H1 (cell line): ENCODE results near the gene DYNLT2. TPM values are rescaled to one million over a fixed set of nuclear protein-coding genes. Genes with fewer than 3 reads are reported as not detected.

Experiments
- CTCF ChIA-PET: fragments of 300-600 bp; sonication (Branson Sonifier 250); formaldehyde crosslinking; loops from one replicate; lab custom pipeline; 2021; ENCODE audit not compliant: partially characterized antibody; lab: Charles Lee
- POLR2A ChIA-PET: fragments of 300-600 bp; sonication (Branson Sonifier 250); formaldehyde crosslinking; loops from one replicate; lab custom pipeline; 2021; ENCODE audit warnings: inconsistent platforms; ENCODE audit not compliant: partially characterized antibody; lab: Charles Lee
- DNase-seq, 2 experiments: peaks; one replicate each; pipeline versions ENCODE4 v3.0.0 to v3.0.0-alpha.2; 2010 to 2022; ENCODE audit warnings: low spot score in 2 of 2, low read depth in 1 of 2, mixed read lengths in 1 of 2
- FAIRE-seq: peaks from 2 replicates; lab custom pipeline; 2011; peaks lifted over from hg19 to GRCh38; lab: Jason Lieb, UNC
- H2AFZ ChIP-seq: 2 replicates; pipeline ENCODE4 v1.8.1; 2012; ENCODE audit warnings: low read length, inconsistent platforms
- H2AK5ac ChIP-seq: 2 replicates; pipeline ENCODE4 v1.6.1; 2013; ENCODE audit warnings: low read depth, low read length
- H2BK120ac ChIP-seq: replicated peaks from 2 replicates; pipeline ENCODE3; 2013; ENCODE audit warnings: low read depth, low read length, inconsistent platforms
- H2BK12ac ChIP-seq: 2 replicates; pipeline ENCODE4 v1.6.1; 2013; ENCODE audit warnings: low read depth, low read length
- H2BK15ac ChIP-seq: 2 replicates; pipeline ENCODE4 v1.6.1; 2013; ENCODE audit warnings: low read length
- H2BK20ac ChIP-seq: 2 replicates; pipeline ENCODE4 v1.6.1; 2013; ENCODE audit warnings: low read length
- H2BK5ac ChIP-seq: 2 replicates; pipeline ENCODE4 v1.6.1; 2013; ENCODE audit warnings: low read depth, low read length
- H3K14ac ChIP-seq: 2 replicates; pipeline ENCODE4 v1.6.1; 2013; ENCODE audit warnings: inconsistent platforms; ENCODE audit not compliant: insufficient read length
- H3K18ac ChIP-seq: 2 replicates; pipeline ENCODE4 v1.6.1; 2013; ENCODE audit warnings: low read length; ENCODE audit errors: extremely low read depth
- H3K23ac ChIP-seq: 2 replicates; pipeline ENCODE4 v1.6.1; 2013; ENCODE audit warnings: inconsistent platforms; ENCODE audit not compliant: insufficient read length
- H3K23me2 ChIP-seq: 2 replicates; pipeline ENCODE4 v1.6.1; 2013; ENCODE audit warnings: low read depth, low read length
- H3K27ac ChIP-seq: 2 replicates; pipeline ENCODE4 v1.6.1; 2011; ENCODE audit warnings: low read depth, low read length, inconsistent platforms
- H3K27me3 ChIP-seq, 4 experiments: replicated peaks in 1 of 4; 1 replicate in 1 of 4; 2 replicates in 3 of 4; pipeline versions ENCODE4 v1.6.1 to v1.8.1; 2011 to 2013; ENCODE audit warnings: low read length in 3 of 4, mild to moderate bottlenecking in 3 of 4, inconsistent platforms in 2 of 4, mixed read lengths in 2 of 4, moderate library complexity in 1 of 4; ENCODE audit not compliant: control insufficient read depth in 3 of 4, insufficient read depth in 3 of 4; ENCODE audit errors: extremely low read depth in 1 of 4
- H3K36me3 ChIP-seq, 4 experiments: 2 replicates each; pipeline versions ENCODE4 v1.6.1 to v1.8.1; 2011 to 2013; ENCODE audit warnings: mild to moderate bottlenecking in 4 of 4, low read length in 3 of 4, moderate library complexity in 2 of 4, control low read depth in 1 of 4, inconsistent platforms in 1 of 4; ENCODE audit not compliant: insufficient read depth in 4 of 4, control insufficient read depth in 2 of 4
- H3K4ac ChIP-seq: replicated peaks from 2 replicates; pipeline ENCODE3; 2013; ENCODE audit warnings: low read length, low read depth, mixed read lengths, inconsistent platforms; ENCODE audit not compliant: insufficient read length
- H3K4me1 ChIP-seq, 4 experiments: replicated peaks in 1 of 4; 1 replicate in 1 of 4; 2 replicates in 3 of 4; pipeline versions ENCODE4 v1.6.1 to v1.8.1; 2011 to 2013; ENCODE audit warnings: low read length in 3 of 4, inconsistent platforms in 2 of 4, mixed read lengths in 1 of 4; ENCODE audit not compliant: insufficient read depth in 4 of 4, control insufficient read depth in 3 of 4
- H3K4me2 ChIP-seq, 2 experiments: 2 replicates each; pipeline versions ENCODE4 v1.6.1 to v1.8.1; 2011 to 2013; ENCODE audit warnings: low read depth in 2 of 2, low read length in 2 of 2, control low read depth in 1 of 2, inconsistent platforms in 1 of 2, mild to moderate bottlenecking in 1 of 2; ENCODE audit not compliant: insufficient read depth in 1 of 2
- H3K4me3 ChIP-seq, 4 experiments: fragments of 200-600, 300-600 bp in 1 of 4; sonication (generic), shearing (Covaris generic), sonication (Bioruptor Twin) in 1 of 4; 2 replicates each; pipeline versions ENCODE4 v1.5.1 to v1.8.1; 2011 to 2016; ENCODE audit warnings: low read length in 4 of 4, low read depth in 3 of 4, control low read depth in 2 of 4, inconsistent platforms in 2 of 4, mild to moderate bottlenecking in 2 of 4, mixed read lengths in 1 of 4, moderate library complexity in 1 of 4; ENCODE audit not compliant: insufficient read depth in 2 of 4; ENCODE audit errors: extremely low read depth in 1 of 4
- H3K56ac ChIP-seq: replicated peaks from 2 replicates; pipeline ENCODE3; 2013; ENCODE audit warnings: low read depth, mild to moderate bottlenecking, mixed read lengths, low read length, inconsistent platforms; ENCODE audit not compliant: insufficient read length
- H3K79me1 ChIP-seq: 2 replicates; pipeline ENCODE4 v1.6.1; 2013; ENCODE audit warnings: low read depth, low read length, control low read depth
- H3K79me2 ChIP-seq, 2 experiments: 2 replicates each; pipeline versions ENCODE4 v1.6.1 to v1.8.1; 2012 to 2013; ENCODE audit warnings: low read length in 2 of 2, mild to moderate bottlenecking in 2 of 2, inconsistent platforms in 1 of 2; ENCODE audit not compliant: insufficient read depth in 2 of 2, control insufficient read depth in 1 of 2
- H3K9ac ChIP-seq, 4 experiments: replicated peaks in 1 of 4; 1 replicate in 1 of 4; 2 replicates in 3 of 4; pipeline versions ENCODE4 v1.6.1 to v1.8.1; 2011 to 2013; ENCODE audit warnings: low read depth in 3 of 4, low read length in 3 of 4, control low read depth in 2 of 4, mild to moderate bottlenecking in 2 of 4, moderate library complexity in 2 of 4, inconsistent platforms in 1 of 4; ENCODE audit errors: extremely low read depth in 1 of 4
- H3K9me3 ChIP-seq, 2 experiments: 2 replicates each; pipeline versions ENCODE4 v1.6.1 to v1.8.1; 2012 to 2013; ENCODE audit warnings: mild to moderate bottlenecking in 2 of 2, moderate library complexity in 2 of 2, control low read depth in 1 of 2, inconsistent platforms in 1 of 2, low read depth in 1 of 2, low read length in 1 of 2, mixed read lengths in 1 of 2; ENCODE audit not compliant: insufficient read depth in 2 of 2
- H4K20me1 ChIP-seq, 2 experiments: replicated peaks in 1 of 2; 2 replicates each; pipeline versions ENCODE3 to v1.8.1; 2011 to 2013; ENCODE audit warnings: inconsistent platforms in 2 of 2, low read length in 2 of 2, mild to moderate bottlenecking in 1 of 2; ENCODE audit not compliant: insufficient read depth in 2 of 2, control insufficient read depth in 1 of 2
- H4K5ac ChIP-seq: 2 replicates; pipeline ENCODE4 v1.6.1; 2013; ENCODE audit warnings: low read length, low read depth, mixed read lengths, inconsistent platforms; ENCODE audit not compliant: insufficient read length
- H4K8ac ChIP-seq: 2 replicates; pipeline ENCODE4 v1.8.0; 2013; ENCODE audit warnings: mild to moderate bottlenecking, moderate library complexity, low read length, inconsistent platforms; ENCODE audit not compliant: insufficient read depth; ENCODE audit errors: extremely low read depth
- H4K91ac ChIP-seq: replicated peaks from 2 replicates; pipeline ENCODE3; 2013; ENCODE audit warnings: low read length, mixed read lengths, inconsistent platforms; ENCODE audit not compliant: insufficient read length
- BACH1 ChIP-seq: IDR thresholded peaks from 2 replicates; pipeline ENCODE4 v1.6.1; 2012; ENCODE audit warnings: low read length, improper control_type of control experiment
- CEBPB ChIP-seq: IDR thresholded peaks from 2 replicates; pipeline ENCODE4 v1.6.1; 2012; ENCODE audit warnings: low read depth, low read length
- CHD2 ChIP-seq: IDR thresholded peaks from 2 replicates; pipeline ENCODE4 v1.6.1; 2012; ENCODE audit warnings: low read length, improper control_type of control experiment
- CREB1 ChIP-seq: IDR thresholded peaks from 2 replicates; pipeline ENCODE4 v1.6.1; 2012; ENCODE audit warnings: inconsistent platforms
- E2F6 ChIP-seq: IDR thresholded peaks from 2 replicates; pipeline ENCODE4 v1.6.1; 2012; ENCODE audit warnings: inconsistent platforms
- JUND ChIP-seq: IDR thresholded peaks from 2 replicates; pipeline ENCODE4 v1.6.1; 2011; ENCODE audit warnings: mild to moderate bottlenecking, improper control_type of control experiment, low read length
- KDM4A ChIP-seq: IDR thresholded peaks from one replicate; pipeline ENCODE4 v1.7.1; 2012; ENCODE audit warnings: low read depth, mild to moderate bottlenecking, moderate library complexity, low read length, inconsistent platforms; ENCODE audit not compliant: severe bottlenecking
- POLR2AphosphoS5 ChIP-seq: IDR thresholded peaks from 2 replicates; pipeline ENCODE4 v1.6.1; 2011; ENCODE audit warnings: low read depth, low read length
- RAD21 ChIP-seq, 2 experiments: IDR thresholded peaks in 1 of 2; conservative IDR thresholded peaks in 1 of 2; 2 replicates each; pipeline ENCODE4 v1.6.1; 2011; ENCODE audit warnings: low read depth in 2 of 2, low read length in 2 of 2, improper control_type of control experiment in 1 of 2, inconsistent platforms in 1 of 2, mild to moderate bottlenecking in 1 of 2, moderate library complexity in 1 of 2
- RNF2 ChIP-seq: fragments of 200-900, 300-1000 bp; sonication (generic); IDR thresholded peaks from 2 replicates; pipeline ENCODE4 v1.7.1; 2016; ENCODE audit warnings: borderline replicate concordance, low read depth, mild to moderate bottlenecking, antibody characterized with exemption, low read length; ENCODE audit not compliant: poor library complexity, severe bottlenecking; ENCODE audit errors: missing control alignments
- SAP30 ChIP-seq: fragments of 300-600 bp; sonication (generic); IDR thresholded peaks from 2 replicates; pipeline ENCODE4 v1.7.1; 2012; ENCODE audit warnings: low read length, moderate library complexity, mild to moderate bottlenecking, inconsistent platforms; ENCODE audit not compliant: insufficient read depth, insufficient replicate concordance
- SRF ChIP-seq: IDR thresholded peaks from 2 replicates; pipeline ENCODE4 v1.6.1; 2011; ENCODE audit warnings: mild to moderate bottlenecking, low read depth, low read length, moderate library complexity
- WGBS, 2 experiments: shearing (Covaris generic) in 1 of 2; methylation state at CpG; one replicate each; pipeline versions ENCODE4 v1.1.6 to v1.1.7; 2013 to 2015; ENCODE audit warnings: low lambda C conversion rate in 2 of 2, mixed read lengths in 2 of 2, inconsistent platforms in 1 of 2, low coverage in 1 of 2, missing lambda C conversion rate in 1 of 2; ENCODE audit not compliant: insufficient replicate concordance in 2 of 2, insufficient coverage in 1 of 2, insufficient read length in 1 of 2; ENCODE audit errors: extremely low coverage in 1 of 2, missing lambda C conversion rate in 1 of 2; 5-methylcytosine and 5-hydroxymethylcytosine counted together
- polyA plus RNA-seq, 7 experiments: library from polyadenylated mRNA; depleted of rRNA in 3 of 7; stranded (reverse) in 5 of 7; unstranded in 2 of 7; fragments of >200 nt in 5 of 7; fragments of 200-250 nt in 2 of 7; gene quantifications; 1 replicate in 5 of 7; 2 replicates in 1 of 7; 4 replicates in 1 of 7; pipeline versions ENCODE4 v1.2.1 to v1.2.3, GENCODE V29; 2011 to 2013; ENCODE audit warnings: missing spikeins in 2 of 7, mixed read lengths in 2 of 7
- total RNA-seq: library from RNA; stranded (reverse); fragmentation: NEBNext Ultra II Directional; extraction: Animal tissue kit (Norgen Biotek cat#: 25700); gene quantifications from 2 replicates; pipeline ENCODE4 v1.2.1, GENCODE V29; 2021

The DYNLT2 gene
- total and polyA plus RNA-seq, 2 of the 8 experiments (the other 6 are each of a cell fraction or from before 2014, with no cell fraction given): 0.48 to 1.8 TPM

DNA sequence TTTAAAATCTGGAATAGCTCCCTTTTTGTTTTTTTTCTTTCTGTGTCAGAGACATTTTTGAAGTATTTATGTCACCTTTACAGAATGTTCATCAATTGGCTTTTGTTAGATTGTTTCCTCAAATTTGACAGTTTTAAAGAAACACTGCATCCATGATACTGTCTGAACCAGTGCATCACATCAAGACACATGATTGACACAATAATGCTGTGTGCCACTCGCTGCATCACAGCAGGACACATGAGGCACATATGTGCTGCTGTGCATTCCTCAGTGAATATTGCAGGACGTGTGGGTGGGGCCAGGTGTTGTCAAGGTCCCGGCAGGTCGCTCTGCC, 37.4 kb upstream of the DYNLT2 start:
- Histone ChIP-seq H3K4me3 (no peak overlapping the region), H4K91ac (no peak overlapping the region), H4K8ac (no peak overlapping the region), H2BK5ac (no peak overlapping the region), H3K27ac (no peak overlapping the region), H2AFZ (no peak overlapping the region), H2BK20ac (no peak overlapping the region), H3K23me2 (no peaks in the 10 kb centered on the region; the same call in 1 of the 2 replicates), H4K20me1 (peaks cover 0 to 2% of the 10 kb centered on the region in 2 experiments), H3K4me2 (no peak overlapping the region), H3K79me1 (no peaks in the 10 kb centered on the region), H2BK120ac (no peak overlapping the region), H3K27me3 (peaks cover 0 to 12% (median 4%) of the 10 kb centered on the region in 4 experiments; a peak in 4 of 7 replicates), H3K14ac (no peak overlapping the region), H3K18ac (no peak overlapping the region), H3K9ac (no peak overlapping the region), H2AK5ac (no peak overlapping the region), H2BK12ac (no peak overlapping the region), H4K5ac (no peak overlapping the region), H2BK15ac (no peak overlapping the region), H3K4me1 (peaks cover 0 to 12% (median 4%) of the 10 kb centered on the region in 4 experiments; a peak in 5 of 7 replicates), H3K56ac (no peak overlapping the region), H3K9me3 (no peaks in the 10 kb centered on the region), H3K36me3 (no peaks in the 10 kb centered on the region), H3K4ac (no peak overlapping the region), H3K23ac (no peak overlapping the region), H3K79me2 (no peaks in the 10 kb centered on the region)
- WGBS, 2 experiments: 90% methylated on average over 4 of the region's 4 CpGs; no CpG with 5 or more reads in 1 of the 2 experiments
- ChIA-PET CTCF (interaction anchor here (0.7 to 4.8 kb wide), 8 partner anchors 12 to 740 kb away, joined by 3 to 64 read pairs (median 4); no protein-coding TSS in a partner anchor), POLR2A (interaction anchor here (1.4 kb wide), 1 partner anchor 15 kb away, joined by 7 read pairs; no protein-coding TSS in a partner anchor)
- DNase-seq (no peak), FAIRE-seq (no peak)
- TF ChIP-seq SAP30 (no peak), POLR2AphosphoS5 (no peak), CHD2 (no peak), E2F6 (no peak), RNF2 (no peak), SRF (no peak), KDM4A (no peak), CREB1 (no peak), JUND (no peak), BACH1 (no peak), CEBPB (no peak), RAD21 (IDR thresholded peaks at IDR 0.05 in 1 of 2, conservative IDR thresholded peaks at IDR 0.05 in 1 of 2; ENCODE audit: low read depth in 2 of 2, low read length in 2 of 2) (no peak)
